Endothelial cell (in vitro differentiated cells): ENCODE measurements around the gene KIF24. TPM values are rescaled to one million over a fixed set of nuclear protein-coding genes. Genes with fewer than 3 reads are reported as not detected.
A peak's percentile ranks its signal among the peaks of the same experiment; 100 is the strongest.

Experiments
- DNase-seq: peaks from one replicate; pipeline ENCODE4 v3.0.0; 2021; ENCODE audit warnings: low spot score
- H3K27ac Mint-ChIP-seq: one replicate; pipeline ENCODE4 v1.8.0; 2021; ENCODE audit warnings: mixed read lengths, inconsistent platforms; ENCODE audit not compliant: unreplicated experiment
- H3K27me3 Mint-ChIP-seq: one replicate; pipeline ENCODE4 v1.8.0; 2021; ENCODE audit warnings: mild to moderate bottlenecking, moderate library complexity, mixed read lengths, inconsistent platforms; ENCODE audit not compliant: unreplicated experiment
- H3K36me3 Mint-ChIP-seq: one replicate; pipeline ENCODE4 v1.8.0; 2021; ENCODE audit warnings: mild to moderate bottlenecking, low read depth, mixed read lengths, inconsistent platforms; ENCODE audit not compliant: unreplicated experiment
- H3K4me1 Mint-ChIP-seq: one replicate; pipeline ENCODE4 v1.8.0; 2021; ENCODE audit warnings: mild to moderate bottlenecking, mixed read lengths, inconsistent platforms; ENCODE audit not compliant: unreplicated experiment
- H3K4me3 Mint-ChIP-seq: one replicate; pipeline ENCODE4 v1.8.0; 2021; ENCODE audit warnings: mild to moderate bottlenecking, mixed read lengths, inconsistent platforms; ENCODE audit not compliant: unreplicated experiment
- H3K9me3 Mint-ChIP-seq: one replicate; pipeline ENCODE4 v1.8.0; 2021; ENCODE audit warnings: mixed read lengths, inconsistent platforms; ENCODE audit not compliant: unreplicated experiment
- total RNA-seq: library from RNA; stranded (reverse); fragmentation: NEBNext Ultra II Directional; extraction: Animal tissue kit (Norgen Biotek cat#: 25700); gene quantifications from one replicate; pipeline ENCODE4 v1.2.1, GENCODE V29; 2021; ENCODE audit not compliant: unreplicated experiment
- TF ChIP-seq, protein P1 (sequence below): fragments of 200-600 bp; sonication (generic); IDR thresholded peaks from one replicate; pipeline ENCODE4 v1.5.0; 2021; ENCODE audit warnings: antibody characterized with exemption; ENCODE audit not compliant: unreplicated experiment

KIF24 gene
- total RNA-seq, 1 donor from 2014 or later, result 2.2 TPM

DNA sequence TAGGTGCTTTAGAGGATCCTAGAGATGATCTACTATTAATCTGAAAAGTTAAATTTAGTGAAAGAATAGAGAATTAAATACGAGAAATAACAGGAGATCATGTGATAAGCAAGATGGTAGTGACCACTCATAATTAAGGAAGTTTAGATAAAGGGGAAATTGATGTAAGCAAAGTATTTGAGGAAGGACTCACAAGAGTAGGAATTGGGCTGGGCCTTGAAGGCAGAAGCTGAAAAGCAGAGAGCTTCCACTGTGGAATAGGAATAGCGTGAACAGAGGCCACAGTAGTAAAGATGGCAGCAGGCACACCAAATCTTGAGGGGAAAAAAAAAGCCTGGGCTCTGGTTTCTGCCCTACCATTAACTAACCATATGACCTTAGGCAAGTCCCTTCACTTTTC lies 38.0 kb downstream of the KIF24 start:
- no peak overlapping the region for H3K27ac Mint-ChIP-seq
- no peak for DNase-seq
- no peak overlapping the region for H3K4me3 Mint-ChIP-seq
- peaks cover 4% of the 10 kb centered on the region for H3K36me3 Mint-ChIP-seq
- peaks cover 3% of the 10 kb centered on the region for H3K4me1 Mint-ChIP-seq
- no peaks in the 10 kb centered on the region for H3K9me3 Mint-ChIP-seq
- H3K27me3 Mint-ChIP-seq, result no peaks in the 10 kb centered on the region
- TF ChIP-seq, protein P1, sequence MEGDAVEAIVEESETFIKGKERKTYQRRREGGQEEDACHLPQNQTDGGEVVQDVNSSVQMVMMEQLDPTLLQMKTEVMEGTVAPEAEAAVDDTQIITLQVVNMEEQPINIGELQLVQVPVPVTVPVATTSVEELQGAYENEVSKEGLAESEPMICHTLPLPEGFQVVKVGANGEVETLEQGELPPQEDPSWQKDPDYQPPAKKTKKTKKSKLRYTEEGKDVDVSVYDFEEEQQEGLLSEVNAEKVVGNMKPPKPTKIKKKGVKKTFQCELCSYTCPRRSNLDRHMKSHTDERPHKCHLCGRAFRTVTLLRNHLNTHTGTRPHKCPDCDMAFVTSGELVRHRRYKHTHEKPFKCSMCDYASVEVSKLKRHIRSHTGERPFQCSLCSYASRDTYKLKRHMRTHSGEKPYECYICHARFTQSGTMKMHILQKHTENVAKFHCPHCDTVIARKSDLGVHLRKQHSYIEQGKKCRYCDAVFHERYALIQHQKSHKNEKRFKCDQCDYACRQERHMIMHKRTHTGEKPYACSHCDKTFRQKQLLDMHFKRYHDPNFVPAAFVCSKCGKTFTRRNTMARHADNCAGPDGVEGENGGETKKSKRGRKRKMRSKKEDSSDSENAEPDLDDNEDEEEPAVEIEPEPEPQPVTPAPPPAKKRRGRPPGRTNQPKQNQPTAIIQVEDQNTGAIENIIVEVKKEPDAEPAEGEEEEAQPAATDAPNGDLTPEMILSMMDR, result no peak

- H3K9me3 Mint-ChIP-seq, result no peaks in the 10 kb centered on the region
- H3K4me1 Mint-ChIP-seq, result peaks cover 3% of the 10 kb centered on the region
- H3K4me3 Mint-ChIP-seq, result no peak overlapping the region
- no peaks in the 10 kb centered on the region for H3K27me3 Mint-ChIP-seq
- TF ChIP-seq, protein P1, result no peak
- H3K27ac Mint-ChIP-seq, result no peak overlapping the region
- no peaks in the 10 kb centered on the region for H3K36me3 Mint-ChIP-seq
- no peak for DNase-seq
Observed at GRCh38 chr9:34289159-34289558, 39.9 kb downstream of the KIF24 start.

- H3K27ac Mint-ChIP-seq, result no peak overlapping the region
- H3K9me3 Mint-ChIP-seq, result no peaks in the 10 kb centered on the region
- peaks cover 12% of the 10 kb centered on the region for H3K4me1 Mint-ChIP-seq
- TF ChIP-seq, protein P1, result no peak
- H3K4me3 Mint-ChIP-seq, result no peak overlapping the region
- H3K27me3 Mint-ChIP-seq, result no peaks in the 10 kb centered on the region
- no peak for DNase-seq
- H3K36me3 Mint-ChIP-seq, result no peaks in the 10 kb centered on the region
Observed at GRCh38 chr9:34282096-34282495, 47.0 kb downstream of the KIF24 start.

GRCh38 chr9:34279411-34279810 lies 49.7 kb downstream of the KIF24 start:
- H3K9me3 Mint-ChIP-seq, result no peaks in the 10 kb centered on the region
- peak overlapping the region; percentile 8 for H3K27ac Mint-ChIP-seq
- no peaks in the 10 kb centered on the region for H3K27me3 Mint-ChIP-seq
- H3K4me3 Mint-ChIP-seq, result no peak overlapping the region
- TF ChIP-seq, protein P1, result no peak
- no peaks in the 10 kb centered on the region for H3K36me3 Mint-ChIP-seq
- H3K4me1 Mint-ChIP-seq, result peaks cover 12% of the 10 kb centered on the region
- no peak for DNase-seq

Other genes starting within 250 kb of the KIF24 start
- gene DCAF12, start 202.6 kb downstream of the KIF24 start, total RNA-seq, result 47.3 TPM
- 32.5 TPM for gene UBAP1, start 150.2 kb downstream of the KIF24 start, total RNA-seq
- 16.8 TPM for gene NUDT2, start 301 bp upstream of the KIF24 start, total RNA-seq
- gene MYORG, start 47.6 kb upstream of the KIF24 start, total RNA-seq, result 77.0 TPM
- gene FAM219A, start 129.3 kb upstream of the KIF24 start, total RNA-seq, result 55.3 TPM
- gene DNAI1, start 129.5 kb upstream of the KIF24 start, total RNA-seq, result 0.74 TPM
- gene ENHO, start 193.7 kb upstream of the KIF24 start, total RNA-seq, result 4.1 TPM